ENCODE results near the gene VWCE.
"Not testable (repeated sequence)": the region's sequence is repeated elsewhere in the genome, so short reads cannot be mapped to it uniquely, and the experiment has no call there.

VWCE gene

DNA sequence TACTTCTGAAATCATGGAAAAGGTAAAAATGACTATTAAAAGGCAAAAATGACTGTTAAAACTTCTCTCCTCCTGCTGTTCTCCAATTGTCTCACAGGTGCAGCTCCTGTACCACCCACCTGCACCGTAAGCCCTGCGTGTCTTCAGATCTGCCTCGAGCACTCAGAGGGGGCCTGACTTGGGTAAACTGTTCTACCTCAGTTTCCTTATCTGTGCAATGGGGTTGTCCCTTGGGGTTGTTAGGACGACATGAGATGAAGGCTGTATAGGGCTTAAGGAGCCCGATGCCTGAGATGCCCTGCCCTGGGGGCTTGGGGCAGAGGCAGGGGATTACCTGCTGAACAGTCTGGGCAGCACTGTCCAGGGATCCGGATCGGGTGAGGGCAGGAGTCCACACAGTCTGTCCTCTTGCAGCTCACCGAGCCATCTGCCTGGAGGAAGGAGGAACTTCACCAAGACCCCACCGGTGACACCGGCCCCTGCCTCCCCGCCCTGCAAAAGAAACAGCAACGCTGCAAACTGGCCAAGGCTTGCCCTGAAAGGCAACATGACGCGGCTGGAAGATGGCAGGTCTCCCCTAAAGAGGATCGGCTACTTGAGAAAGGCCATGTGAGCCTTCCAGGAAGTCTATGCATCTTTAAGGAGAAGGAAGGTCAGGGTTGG is 26.4 kb downstream of the VWCE start:
- DNase-seq, result no peak
- intact Hi-C loops (cut with DNase I), result no loop called here

DNA sequence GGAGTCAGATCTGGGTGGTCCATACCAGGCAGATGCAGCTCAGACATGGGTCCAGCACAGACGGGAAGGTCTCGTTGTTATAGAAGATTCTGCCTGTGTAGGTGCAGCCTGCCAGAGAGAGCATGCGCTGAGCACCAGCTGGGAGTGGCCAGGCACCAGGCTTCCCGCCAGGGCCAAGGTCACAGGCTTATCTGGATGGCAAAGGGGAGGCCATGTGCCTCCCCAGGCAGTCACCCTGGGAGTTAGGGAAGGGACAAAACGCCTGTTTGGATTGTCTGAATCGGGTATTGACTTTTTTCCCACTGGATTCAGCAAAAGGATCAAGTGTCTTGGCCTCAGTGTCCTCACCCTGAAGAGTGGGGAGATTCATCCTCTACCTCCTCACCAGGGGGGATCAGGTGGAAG is 27.7 kb downstream of the VWCE start:
- DNase-seq, result no peak
- intact Hi-C loops (cut with DNase I), result no loop called here

DNA sequence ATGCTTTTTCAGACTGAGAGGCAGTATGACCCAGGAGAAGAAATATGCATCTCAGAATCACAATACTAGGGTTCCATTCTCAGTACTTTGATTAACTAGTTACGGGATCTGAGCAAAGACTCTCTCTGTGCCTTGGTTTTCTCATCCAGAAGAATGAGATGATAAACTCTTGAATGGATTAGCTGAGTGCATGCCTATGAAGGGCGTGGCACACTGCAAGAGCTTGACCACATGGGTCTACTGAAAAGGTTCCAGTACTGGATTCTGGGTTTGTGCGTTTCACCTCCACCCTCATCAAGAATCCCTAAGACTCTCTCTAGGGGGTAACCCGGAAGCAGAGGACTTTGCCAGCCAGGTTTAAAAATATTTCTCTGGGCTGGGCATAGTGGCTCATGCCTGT is 28.5 kb downstream of the VWCE start:
- no peak for DNase-seq
- intact Hi-C loops (cut with DNase I), result no loop called here

DNA sequence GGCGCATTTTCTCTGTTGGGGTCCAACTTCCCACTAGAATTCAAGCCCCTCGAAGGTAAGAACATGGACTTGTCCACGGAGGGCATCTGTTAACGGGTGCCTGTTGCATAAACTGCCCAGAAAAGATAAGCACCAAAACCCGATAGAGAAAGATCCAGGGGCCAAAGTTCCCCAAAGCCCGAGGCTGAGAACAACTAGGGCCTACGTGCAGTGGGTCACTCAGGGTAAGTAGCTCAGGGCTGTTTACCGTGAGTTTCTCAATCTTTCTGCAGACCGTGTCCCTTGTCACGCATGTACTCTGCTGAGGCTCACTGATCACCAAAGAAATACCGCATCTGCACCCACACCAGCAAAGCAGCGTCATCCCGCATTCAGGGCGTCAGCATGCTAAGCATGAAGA is 29.8 kb downstream of the VWCE start:
- DNase-seq, result no peak
- intact Hi-C loops (cut with DNase I), result no loop called here

DNA sequence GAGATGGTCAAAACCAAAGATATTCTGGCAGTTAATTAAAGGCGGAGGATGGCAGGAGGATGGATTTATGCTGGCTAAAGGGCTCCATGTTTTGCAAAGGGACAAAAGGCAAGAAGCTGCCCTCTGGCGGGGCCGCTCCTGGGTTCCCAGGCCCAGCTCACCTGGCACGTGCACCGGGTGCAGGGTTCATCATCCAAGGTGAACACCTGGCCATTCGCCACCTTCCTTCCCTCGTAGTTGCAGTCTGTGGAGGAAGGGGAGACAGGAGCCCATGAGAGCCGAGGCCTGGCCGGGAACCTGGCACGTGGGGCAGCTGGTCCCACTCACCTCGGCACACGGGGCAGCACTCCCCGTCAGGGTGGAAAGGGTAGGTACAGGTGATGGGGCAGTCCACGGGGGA is 30.3 kb downstream of the VWCE start:
- DNase-seq, result no peak
- intact Hi-C loops (cut with DNase I), result no loop called here

DNA sequence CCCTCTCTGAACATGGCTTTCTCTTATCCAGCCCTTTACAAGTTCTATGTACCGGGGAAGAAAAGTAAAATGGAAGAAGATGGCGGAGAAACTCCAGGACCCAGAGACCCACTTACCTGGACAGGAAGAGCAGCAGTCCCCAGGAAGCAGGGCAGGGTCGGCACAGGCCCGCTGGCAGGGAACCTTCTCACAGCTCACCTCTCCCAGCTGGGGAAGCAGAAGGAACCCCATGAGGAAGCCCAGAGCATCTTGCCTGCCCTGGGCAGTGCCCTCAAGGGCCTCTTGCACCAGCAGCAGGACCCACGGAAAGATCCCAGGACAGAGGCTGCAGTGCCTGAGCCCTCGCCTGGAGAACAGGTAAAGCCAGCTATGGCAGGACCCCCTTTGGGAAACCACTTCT is 30.7 kb downstream of the VWCE start:
- intact Hi-C loops (cut with DNase I), result no loop called here
- no peak for DNase-seq

DNA sequence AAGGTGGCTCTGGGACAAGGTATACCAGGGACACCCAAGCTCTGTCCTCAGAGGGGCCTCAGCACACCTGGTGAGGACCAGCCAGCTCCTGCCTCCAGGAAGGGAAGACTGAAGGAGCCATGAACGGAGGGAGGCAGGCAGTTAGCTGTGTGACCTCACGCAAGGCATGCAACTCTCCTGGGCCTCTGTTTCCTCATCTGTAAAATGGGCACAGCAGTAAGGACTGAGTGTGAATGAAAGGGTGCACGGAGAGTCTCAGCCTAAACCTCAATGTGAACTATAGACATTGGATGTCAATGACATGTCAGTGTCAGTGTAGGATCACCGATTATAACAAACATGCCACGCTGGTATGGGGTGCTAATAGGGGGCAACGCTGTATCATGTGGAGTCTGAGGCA is 35.8 kb downstream of the VWCE start:
- DNase-seq, result no peak
- intact Hi-C loops (cut with DNase I), result no loop called here

DNA sequence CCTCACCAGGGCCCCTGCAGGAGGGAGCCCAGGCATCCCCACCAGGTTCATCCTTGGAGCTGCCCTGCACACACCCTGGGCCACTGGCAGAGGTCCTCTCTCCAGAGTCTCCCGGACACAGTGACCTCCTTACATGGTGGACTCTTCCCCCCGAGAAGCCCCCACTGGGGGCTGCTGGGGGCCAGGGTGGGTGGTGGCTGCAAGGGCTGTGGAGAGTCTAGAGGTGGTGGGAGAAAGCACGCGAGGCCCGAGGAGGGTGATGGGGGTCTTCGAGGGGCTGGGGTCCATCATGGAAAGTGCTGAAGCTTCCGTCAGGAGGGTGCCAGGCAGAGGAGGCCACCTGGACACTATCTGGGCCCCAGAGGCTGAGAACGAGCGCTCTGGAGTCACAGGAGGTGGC is 36.6 kb downstream of the VWCE start:
- intact Hi-C loops (cut with DNase I), result no loop called here
- no peak for DNase-seq

DNA sequence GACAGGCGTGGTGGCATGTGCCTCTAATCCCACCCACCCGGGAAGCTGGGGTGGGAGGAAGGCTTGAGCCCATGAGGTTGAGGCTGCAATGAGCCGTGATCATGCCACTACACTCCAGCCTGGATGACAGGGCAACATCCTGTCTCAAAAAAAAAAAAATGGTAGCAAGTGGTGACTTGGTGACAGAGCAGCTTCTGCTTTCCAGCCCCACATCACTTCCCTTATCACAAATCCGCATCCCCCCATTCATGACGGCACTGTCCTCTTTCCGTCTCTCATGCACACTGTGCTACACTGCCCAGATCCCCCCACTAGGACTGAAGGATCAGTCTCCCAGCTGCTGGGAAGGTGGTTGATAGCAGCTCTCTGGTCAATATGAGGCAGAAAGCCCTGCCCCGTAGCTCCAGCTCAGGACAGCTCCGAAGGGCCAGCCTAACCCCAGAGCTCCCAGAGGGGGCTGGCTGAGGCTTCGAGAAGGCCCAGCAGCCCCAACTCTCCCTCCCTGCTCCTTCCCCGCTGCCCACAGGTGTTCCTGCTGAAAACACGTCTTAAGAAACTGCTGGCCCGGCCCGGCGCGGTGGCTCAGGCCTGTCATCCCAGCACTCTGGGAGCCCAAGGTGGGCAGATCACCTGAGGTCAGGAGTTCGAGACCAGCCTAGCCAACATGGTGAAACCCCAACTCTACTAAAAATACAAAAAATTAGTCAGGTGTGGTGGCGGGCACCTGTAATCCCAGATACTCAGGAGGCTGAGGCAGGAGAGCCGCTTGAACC is 38.2 kb downstream of the VWCE start:
- intact Hi-C loops (cut with DNase I), result no loop called here
- no peak for DNase-seq

DNA sequence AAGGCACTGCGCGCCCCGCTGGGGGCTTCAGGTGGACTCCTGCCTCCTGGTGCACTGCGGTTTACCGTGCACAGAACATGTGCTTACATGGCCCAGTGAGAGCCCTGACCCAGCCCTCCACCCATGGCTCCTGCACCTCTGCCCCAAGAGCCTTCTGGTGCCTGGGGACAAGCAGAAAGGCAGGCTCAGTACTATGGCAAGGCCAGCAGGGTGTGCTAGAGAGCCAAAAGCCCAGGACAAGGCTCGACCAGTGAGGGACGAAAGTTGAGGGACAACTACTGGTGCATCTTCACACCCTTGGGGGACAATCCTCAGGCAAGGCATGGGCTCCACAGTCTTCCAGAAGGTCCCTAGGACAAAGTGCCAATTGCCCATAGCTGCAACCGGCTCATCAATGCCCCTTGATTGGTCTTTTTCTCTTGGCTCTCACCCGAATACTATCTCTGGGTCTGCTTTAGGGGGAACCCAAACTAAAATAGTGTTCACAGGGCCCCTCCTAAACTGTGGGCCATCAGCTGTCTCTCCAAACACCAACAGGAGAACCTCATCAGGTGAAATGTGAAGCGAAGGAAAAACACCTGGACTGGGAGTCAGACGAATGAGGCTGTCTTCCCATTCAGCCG is 40.6 kb downstream of the VWCE start:
- DNase-seq, result peak in 41 of 42 donors; percentile 25 to 85 (median 65)
- intact Hi-C loops (cut with DNase I), result no loop called here

DNA sequence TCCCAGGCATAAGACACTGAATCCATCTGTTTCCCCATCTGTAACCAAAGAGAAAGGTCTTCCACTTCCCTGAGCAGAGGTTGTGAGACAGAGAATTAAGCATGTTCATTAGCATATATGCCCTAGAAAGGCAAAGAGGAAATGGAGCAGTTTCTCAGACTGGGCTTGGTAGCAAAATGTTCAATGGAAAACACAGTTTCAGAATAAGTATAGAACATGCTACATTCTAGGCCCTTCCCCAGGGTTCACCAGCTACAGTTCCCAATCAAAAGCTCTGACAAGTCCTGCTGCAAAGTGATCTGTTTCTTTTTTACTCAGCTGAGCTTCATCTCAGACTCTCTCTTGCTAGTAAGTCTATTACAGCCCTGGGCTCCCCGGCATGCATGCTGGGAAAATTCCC is 42.8 kb downstream of the VWCE start:
- DNase-seq; intact Hi-C loops (cut with DNase I): not testable (repeated sequence)

DNA sequence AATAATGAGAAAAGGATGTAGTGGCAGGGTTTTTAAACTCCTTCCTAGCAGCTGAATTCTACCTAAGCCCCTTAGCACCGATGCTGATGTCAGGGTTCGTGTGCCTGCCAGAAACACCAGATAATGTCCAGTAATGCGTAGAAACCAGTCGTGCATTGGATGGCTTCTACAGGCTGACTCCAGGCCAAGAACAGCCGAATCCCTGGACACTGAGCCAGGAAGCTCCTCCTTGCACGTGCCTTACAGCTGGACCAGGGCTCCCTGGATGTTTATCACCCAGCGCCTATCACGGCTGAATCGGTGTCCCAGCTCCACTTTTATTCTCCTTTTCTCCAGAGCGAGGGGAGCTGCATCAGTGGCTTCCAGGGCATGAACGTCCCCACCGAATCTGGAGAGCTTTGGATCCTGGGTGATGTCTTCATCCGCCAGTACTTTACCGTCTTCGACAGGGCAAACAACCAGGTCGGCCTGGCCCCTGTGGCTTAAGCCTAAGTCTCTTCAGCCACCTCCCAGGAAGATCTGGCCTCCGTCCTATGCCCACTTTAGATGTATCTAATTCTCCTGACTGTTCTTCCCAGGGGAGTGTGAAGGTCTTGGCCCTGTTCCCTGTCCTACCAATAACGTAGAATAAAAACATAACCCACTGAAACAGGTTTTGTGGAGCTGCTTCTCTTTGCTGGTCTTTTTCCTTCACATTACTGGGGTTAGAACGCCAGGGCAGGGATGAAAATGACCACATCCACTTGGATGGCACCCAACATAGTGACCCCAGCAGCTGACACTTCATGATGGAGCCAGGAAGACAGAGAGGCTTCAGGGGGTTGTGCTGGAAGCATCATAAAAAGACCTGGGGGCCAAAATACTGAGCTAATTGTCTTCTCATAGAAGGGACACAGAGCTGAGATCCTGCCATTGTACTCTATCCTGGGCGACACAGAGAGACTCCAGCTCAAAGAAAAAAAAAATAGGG is 44.0 kb downstream of the VWCE start:
- intact Hi-C loops (cut with DNase I); DNase-seq: not testable (repeated sequence)

DNA sequence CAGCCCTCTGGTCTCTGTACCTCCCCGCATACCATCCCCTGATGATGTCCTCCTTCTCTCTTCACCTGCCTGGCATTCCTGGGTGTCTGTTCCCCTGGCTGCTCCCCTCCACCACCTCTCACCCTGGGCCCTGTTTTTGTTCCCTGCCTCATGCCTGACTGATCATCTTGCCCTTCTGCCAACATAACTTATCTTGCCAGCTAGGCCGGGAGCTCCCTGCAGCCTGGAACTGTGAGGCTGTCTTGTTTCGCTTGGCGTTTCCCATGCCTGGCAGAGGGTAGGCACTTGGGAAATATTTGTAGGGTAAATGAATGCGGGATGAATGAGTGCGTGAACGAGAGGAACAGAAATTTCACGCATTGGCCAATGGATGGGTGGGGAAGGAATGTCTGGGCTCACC is 45.9 kb downstream of the VWCE start:
- intact Hi-C loops (cut with DNase I); DNase-seq: not testable (repeated sequence)

DNA sequence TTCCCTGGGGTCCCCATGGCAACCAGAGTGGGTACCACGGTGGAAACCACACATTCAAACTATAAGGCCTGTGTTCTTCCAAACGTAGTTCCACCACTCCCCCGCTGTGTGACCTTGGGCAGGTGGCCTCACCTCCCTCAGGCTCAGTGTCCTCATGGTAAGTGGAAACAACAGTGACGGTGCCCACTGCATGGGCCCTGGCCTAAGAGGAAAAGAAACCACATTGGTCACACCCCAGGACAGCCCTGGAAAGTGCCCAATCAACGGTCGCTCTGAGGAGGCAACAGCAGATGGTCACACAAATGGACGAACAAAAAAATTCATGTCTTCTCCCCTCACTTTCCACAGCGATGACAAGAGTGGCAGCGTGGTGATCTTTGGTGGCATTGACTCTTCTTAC is 47.0 kb downstream of the VWCE start:
- DNase-seq; intact Hi-C loops (cut with DNase I): not testable (repeated sequence)

DNA sequence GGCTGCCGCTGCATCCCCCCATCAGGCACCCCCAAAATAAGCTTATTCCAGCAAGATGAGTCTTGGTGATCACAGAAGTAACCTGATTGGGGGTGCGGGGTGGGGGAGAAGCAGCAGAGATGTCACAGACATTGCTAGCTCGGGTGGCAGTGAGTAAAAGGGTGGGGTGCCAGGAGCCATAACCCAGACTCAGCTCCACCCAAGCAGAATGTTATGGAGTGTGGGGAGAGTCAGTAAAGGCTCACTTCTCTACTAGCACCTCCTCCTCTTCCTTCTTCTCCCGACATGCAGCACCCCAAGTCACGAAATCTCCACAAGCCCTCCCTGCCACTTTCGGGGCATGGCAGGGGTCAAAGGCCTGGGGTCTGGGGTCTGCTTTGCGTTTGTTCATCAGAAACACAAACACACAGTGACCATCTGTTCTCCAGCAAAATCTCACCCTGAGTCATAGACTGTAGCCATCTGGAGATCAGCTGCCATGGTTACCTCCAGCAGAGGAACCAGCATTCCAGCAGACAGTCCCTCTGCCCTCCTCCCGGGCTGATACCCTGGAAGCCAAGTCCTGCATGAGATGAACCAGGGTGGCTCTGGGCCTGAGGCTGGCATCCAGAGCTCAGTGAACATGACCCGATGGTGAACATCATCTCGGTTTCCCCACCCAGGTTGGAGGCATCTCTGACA is 49.7 kb downstream of the VWCE start:
- intact Hi-C loops (cut with DNase I); DNase-seq: not testable (repeated sequence)

DNA sequence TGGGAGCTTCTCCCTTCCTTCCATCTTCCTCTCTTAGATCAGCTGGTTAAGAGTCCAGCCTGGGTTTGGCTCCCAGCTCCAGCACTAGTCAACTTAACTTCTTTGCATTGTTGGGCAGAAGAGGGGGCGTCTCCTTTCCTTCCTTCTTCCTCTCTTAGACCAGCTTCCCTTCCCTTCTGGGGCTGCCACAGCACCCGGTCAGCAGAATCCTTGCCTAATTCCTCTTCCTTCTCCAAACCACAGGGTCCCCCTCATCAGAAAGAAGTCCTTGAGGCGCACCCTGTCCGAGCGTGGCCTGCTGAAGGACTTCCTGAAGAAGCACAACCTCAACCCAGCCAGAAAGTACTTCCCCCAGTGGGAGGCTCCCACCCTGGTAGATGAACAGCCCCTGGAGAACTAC is 53.6 kb downstream of the VWCE start:
- intact Hi-C loops (cut with DNase I); DNase-seq: not testable (repeated sequence)

DNA sequence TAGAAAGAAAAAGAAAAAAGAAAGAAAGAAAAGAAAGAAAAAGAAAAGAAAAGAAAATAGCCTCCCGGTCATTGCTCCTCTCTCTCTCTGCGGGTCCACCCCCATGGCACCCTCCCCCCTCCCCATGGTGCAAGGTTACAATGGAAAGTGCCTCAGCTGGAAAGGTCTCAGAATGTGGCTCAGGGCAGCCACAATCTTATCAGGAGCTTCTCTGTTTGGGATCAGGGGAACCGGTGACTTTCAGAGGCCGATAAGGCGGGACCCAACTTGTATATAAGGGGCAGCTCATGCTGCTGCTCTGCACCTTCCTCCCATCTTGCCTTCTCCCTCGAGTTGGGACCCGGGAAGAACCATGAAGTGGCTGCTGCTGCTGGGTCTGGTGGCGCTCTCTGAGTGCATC is 54.2 kb downstream of the VWCE start, which contains the start of gene PGA5:
TSS of gene PGA5 (plus strand) at position 301 of the 400 bp plus-strand sequence. CDS start at position 353, 52 bp downstream.
- intact Hi-C loops (cut with DNase I); DNase-seq: not testable (repeated sequence)

DNA sequence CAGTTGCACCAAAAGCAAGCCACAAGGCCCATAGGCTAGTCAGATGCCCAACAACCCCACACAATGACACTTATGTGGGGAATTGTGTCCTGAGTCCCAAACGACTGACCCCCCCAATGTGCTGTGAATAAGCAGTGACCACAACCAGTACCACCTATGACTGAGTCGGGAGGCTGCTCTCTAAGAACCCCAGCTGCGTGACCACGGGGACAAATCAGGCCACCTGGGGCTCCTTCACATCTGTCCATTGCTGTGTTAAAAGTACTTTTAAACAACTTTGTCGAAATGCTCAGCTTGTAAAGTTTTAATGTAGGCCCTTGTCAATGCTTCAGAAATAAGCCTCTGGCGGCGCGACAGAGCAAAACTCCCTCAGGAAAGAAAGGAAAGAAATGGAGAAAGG is 54.8 kb downstream of the VWCE start:
- DNase-seq; intact Hi-C loops (cut with DNase I): not testable (repeated sequence)

DNA sequence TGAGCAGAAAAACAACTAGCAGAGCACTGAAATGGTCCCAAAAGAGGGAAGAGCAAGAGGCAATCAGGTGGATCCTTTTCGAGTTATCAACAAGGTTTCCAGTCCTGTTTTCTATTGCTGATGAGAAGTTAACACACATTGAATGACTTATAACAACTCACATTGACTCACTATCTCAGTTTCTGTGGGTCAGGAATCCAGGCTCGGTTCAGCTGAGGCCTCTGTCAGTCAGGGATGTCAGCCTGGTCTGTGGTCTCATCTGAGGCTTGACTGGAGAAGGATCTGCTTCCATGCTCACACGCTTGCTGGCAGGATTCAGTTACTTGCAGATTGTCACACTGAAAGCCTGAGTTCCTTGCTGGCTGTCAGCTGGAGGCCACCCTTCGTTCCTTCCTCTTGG is 58.0 kb downstream of the VWCE start:
- intact Hi-C loops (cut with DNase I); DNase-seq: not testable (repeated sequence)

Measured in head of caudate nucleus (tissue), 42 donors.